GM12878 (cell line): ENCODE data around the gene SYNE4. TPM values are rescaled to one million over a fixed set of nuclear protein-coding genes. Genes with fewer than 3 reads are reported as not detected.
A peak's percentile ranks its signal among the peaks of the same experiment; 100 is the strongest.

Source experiments
- ATAC-seq: fragments of 200-7000 bp; cut with Tn5 transposase; 3 replicates; pipeline ENCODE4 v1.9.1; 2020; ENCODE audit warnings: mild to moderate bottlenecking, moderate library complexity
- BruUV-seq: library from RNA; stranded (reverse); fragments of 400-500 nt; replicated peaks from 2 replicates; lab custom pipeline; 2021; lab: Mats Ljungman, UMichigan
- CTCF ChIA-PET: fragments of 300-600 bp; sonication (Branson Sonifier 250); formaldehyde crosslinking; extraction: SDS; loops from one replicate; lab custom pipeline; 2021; ENCODE audit warnings: inconsistent platforms; lab: Yijun Ruan, JAX
- POLR2A ChIA-PET: fragments of 350-600 bp; formaldehyde crosslinking; extraction: SDS; loops from one replicate; lab custom pipeline; 2021; ENCODE audit warnings: inconsistent platforms; lab: Charles Lee
- RAD21 ChIA-PET: fragments of 300-600 bp; sonication (Branson Sonifier 250); formaldehyde crosslinking; loops from one replicate; lab custom pipeline; 2023; ENCODE audit warnings: antibody characterized with exemption; ENCODE audit not compliant: unreplicated experiment; lab: Charles Lee
- SMC1A ChIA-PET: fragments of 300-600 bp; sonication (Branson Sonifier 250); formaldehyde crosslinking; loops from one replicate; lab custom pipeline; 2023; ENCODE audit not compliant: unreplicated experiment, uncharacterized antibody; lab: Charles Lee
- DNase-seq: peaks from one replicate; pipeline ENCODE4 v3.0.0-alpha.2; 2011; ENCODE audit warnings: low read depth, low spot score
- FAIRE-seq: peaks from 3 replicates; lab custom pipeline; 2011; peaks lifted over from hg19 to GRCh38; lab: Jason Lieb, UNC
- H2AFZ ChIP-seq: 2 replicates; pipeline ENCODE4 v1.6.0; 2011; ENCODE audit warnings: low read depth, low read length, control low read depth; ENCODE audit not compliant: control insufficient read depth
- H3K27ac ChIP-seq: 2 replicates; pipeline ENCODE4 v1.5.1; 2011; ENCODE audit warnings: control low read depth; ENCODE audit not compliant: control insufficient read depth, insufficient read depth
- H3K27me3 ChIP-seq, 2 experiments: replicated peaks in 1 of 2; 2 replicates each; pipeline versions ENCODE4 v1.6.0 to v1.6.1; 2011; ENCODE audit warnings: low read length in 1 of 2; ENCODE audit not compliant: control insufficient read depth in 2 of 2, insufficient read depth in 2 of 2
- H3K36me3 ChIP-seq, 2 experiments: 2 replicates each; pipeline ENCODE4 v1.5.1; 2011; ENCODE audit warnings: low read length in 1 of 2; ENCODE audit not compliant: control insufficient read depth in 2 of 2, insufficient read depth in 2 of 2
- H3K4me1 ChIP-seq: 2 replicates; pipeline ENCODE4 v1.6.1; 2011; ENCODE audit warnings: mild to moderate bottlenecking, low read length, moderate library complexity, mixed read lengths; ENCODE audit not compliant: control insufficient read depth, insufficient read depth
- H3K4me2 ChIP-seq: 2 replicates; pipeline ENCODE4 v1.6.0; 2011; ENCODE audit warnings: control low read depth; ENCODE audit not compliant: control insufficient read depth, insufficient read depth
- H3K4me3 ChIP-seq: fragments of 200-600 bp; sonication (generic); 2 replicates; pipeline ENCODE4 v1.5.1; 2016
- H3K79me2 ChIP-seq: 2 replicates; pipeline ENCODE4 v1.6.0; 2011; ENCODE audit warnings: low read length; ENCODE audit not compliant: control insufficient read depth, insufficient read depth
- H3K9ac ChIP-seq: 2 replicates; pipeline ENCODE4 v1.8.0; 2011; ENCODE audit warnings: low read length, control low read depth, mixed read lengths; ENCODE audit not compliant: control insufficient read depth, insufficient read depth
- H3K9me3 ChIP-seq: replicated peaks from 3 replicates; pipeline ENCODE4 v1.5.1; 2011; ENCODE audit warnings: mild to moderate bottlenecking, low read length; ENCODE audit not compliant: control insufficient read depth, insufficient read depth
- H4K20me1 ChIP-seq: 2 replicates; pipeline ENCODE4 v1.6.0; 2011; ENCODE audit not compliant: control insufficient read depth, insufficient read depth
- EP300 ChIP-seq, 2 experiments: fragments of 150-350 bp in 1 of 2; IDR thresholded peaks; 2 replicates each; pipeline ENCODE4 v1.6.1; 2011 to 2012; ENCODE audit warnings: low read depth in 2 of 2, low read length in 2 of 2, borderline replicate concordance in 1 of 2, improper control_type of control experiment in 1 of 2, inconsistent platforms in 1 of 2; ENCODE audit not compliant: control insufficient read depth in 1 of 2
- KDM1A ChIP-seq: fragments of 200-600 bp; sonication (generic); IDR thresholded peaks from 2 replicates; pipeline ENCODE4 v1.6.1; 2016; ENCODE audit warnings: borderline replicate concordance
- SREBF2 ChIP-seq: IDR thresholded peaks from 2 replicates; pipeline ENCODE4 v1.6.1; 2012; ENCODE audit warnings: mild to moderate bottlenecking, low read length
- WGBS: methylation state at CpG from one replicate; pipeline ENCODE4 v1.1.6; 2016; ENCODE audit warnings: low lambda C conversion rate; ENCODE audit not compliant: insufficient replicate concordance, insufficient coverage; ENCODE audit errors: missing lambda C conversion rate; 5-methylcytosine and 5-hydroxymethylcytosine counted together
- in situ Hi-C: fragments of 300-500 bp; cut with MboI; formaldehyde crosslinking; loops from 9 replicates; pipeline ENCODE4 v1.14.3; 2018; ENCODE audit warnings: mixed read lengths
- intact Hi-C: fragments of 100-400 bp; cut with micrococcal nuclease; formaldehyde crosslinking; loops from one replicate; pipeline ENCODE4 v1.14.2; 2022; ENCODE audit not compliant: unreplicated experiment
- polyA plus RNA-seq, 11 experiments: library from polyadenylated mRNA; depleted of rRNA in 4 of 11; unstranded in 6 of 11; stranded (reverse) in 5 of 11; fragments of >200 nt; fragmentation: Nextera tagmentation in 4 of 11; fragmentation: Illumina TruSeq in 1 of 11; extraction: Ambion mirVana in 4 of 11; extraction: Trizol in 1 of 11; gene quantifications; 1 replicate in 1 of 11; 2 replicates in 10 of 11; pipeline versions ENCODE4 v1.2.1 to v1.2.3, GENCODE V29; 2011 to 2016; ENCODE audit warnings: inconsistent platforms in 2 of 11, missing spikeins in 2 of 11, low read depth in 1 of 11
- total RNA-seq, 4 experiments: library from RNA; depleted of rRNA in 3 of 4; stranded (reverse); fragments of >200 nt in 3 of 4; fragmentation: Illumina TruSeq in 1 of 4; extraction: Trizol in 1 of 4; gene quantifications; 2 replicates each; pipeline versions ENCODE4 v1.2.1 to v1.2.3, GENCODE V29; 2013 to 2021
- TF ChIP-seq, protein P1 (sequence below), 3 experiments: IDR thresholded peaks in 2 of 3; conservative IDR thresholded peaks in 1 of 3; 2 replicates each; pipeline ENCODE4 v1.5.1; 2011; ENCODE audit warnings: low read depth in 3 of 3, low read length in 3 of 3, mild to moderate bottlenecking in 3 of 3, control low read depth in 2 of 3, moderate library complexity in 2 of 3, inconsistent platforms in 1 of 3, mixed read lengths in 1 of 3; ENCODE audit not compliant: control insufficient read depth in 2 of 3, insufficient read depth in 1 of 3; ENCODE audit errors: extremely low read depth in 1 of 3

The SYNE4 gene
- total and polyA plus RNA-seq, 10 of the 15 experiments (the other 5 are each of a cell fraction or from before 2014, with no cell fraction given) = 0.35 to 1.2 (median 0.71) TPM

DNA sequence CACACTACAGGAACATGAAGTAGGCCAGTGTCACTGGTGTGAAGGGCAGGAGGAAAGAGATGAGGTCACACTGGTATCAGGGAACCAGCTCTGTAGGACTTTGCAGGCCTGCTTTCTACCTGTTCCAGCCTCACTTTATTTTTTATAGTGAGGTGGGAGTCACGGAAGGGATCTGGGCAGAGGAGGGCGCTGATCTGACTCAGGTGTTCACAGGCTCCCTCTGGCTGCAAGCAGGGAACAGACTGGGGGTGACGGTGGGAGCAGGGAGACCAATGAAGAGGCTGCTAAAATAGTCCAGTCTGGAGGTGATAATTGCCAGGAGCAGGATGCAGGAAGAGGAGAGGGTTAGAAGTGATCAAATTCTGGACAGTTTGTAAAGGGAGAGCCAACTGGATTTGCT lies 42.6 kb upstream of the SYNE4 start:
- WGBS = 46% methylated on average over 3 of the region's 3 CpGs
- ChIA-PET CTCF (no interaction called here), POLR2A (no interaction called here), SMC1A (no interaction called here), RAD21 (no interaction called here)
- no peaks in the 10 kb centered on the region for H3K27me3 ChIP-seq
- no peak overlapping the region for H2AFZ ChIP-seq
- in situ Hi-C loops = no loop called here
- H3K79me2 ChIP-seq = peaks cover 12% of the 10 kb centered on the region
- TF ChIP-seq EP300 (IDR thresholded peaks at IDR 0.05; ENCODE audit: borderline replicate concordance in 1 of 2, control insufficient read depth in 1 of 2, low read depth in 2 of 2, low read length in 2 of 2) (no peak), KDM1A (no peak), SREBF2 (no peak)
- TF ChIP-seq, protein P1, sequence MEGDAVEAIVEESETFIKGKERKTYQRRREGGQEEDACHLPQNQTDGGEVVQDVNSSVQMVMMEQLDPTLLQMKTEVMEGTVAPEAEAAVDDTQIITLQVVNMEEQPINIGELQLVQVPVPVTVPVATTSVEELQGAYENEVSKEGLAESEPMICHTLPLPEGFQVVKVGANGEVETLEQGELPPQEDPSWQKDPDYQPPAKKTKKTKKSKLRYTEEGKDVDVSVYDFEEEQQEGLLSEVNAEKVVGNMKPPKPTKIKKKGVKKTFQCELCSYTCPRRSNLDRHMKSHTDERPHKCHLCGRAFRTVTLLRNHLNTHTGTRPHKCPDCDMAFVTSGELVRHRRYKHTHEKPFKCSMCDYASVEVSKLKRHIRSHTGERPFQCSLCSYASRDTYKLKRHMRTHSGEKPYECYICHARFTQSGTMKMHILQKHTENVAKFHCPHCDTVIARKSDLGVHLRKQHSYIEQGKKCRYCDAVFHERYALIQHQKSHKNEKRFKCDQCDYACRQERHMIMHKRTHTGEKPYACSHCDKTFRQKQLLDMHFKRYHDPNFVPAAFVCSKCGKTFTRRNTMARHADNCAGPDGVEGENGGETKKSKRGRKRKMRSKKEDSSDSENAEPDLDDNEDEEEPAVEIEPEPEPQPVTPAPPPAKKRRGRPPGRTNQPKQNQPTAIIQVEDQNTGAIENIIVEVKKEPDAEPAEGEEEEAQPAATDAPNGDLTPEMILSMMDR (IDR thresholded peaks at IDR 0.05 in 2 of 3, conservative IDR thresholded peaks at IDR 0.05 in 1 of 3; ENCODE audit: control insufficient read depth in 2 of 3, extremely low read depth in 1 of 3, insufficient read depth in 1 of 3, low read depth in 3 of 3, low read length in 3 of 3) = peak; percentile 19 to 64 (median 46); a peak in 4 of 6 replicates
- no peak for FAIRE-seq
- H3K9ac ChIP-seq = no peak overlapping the region
- H3K4me1 ChIP-seq = peaks cover 1% of the 10 kb centered on the region; the same call in 1 of the 2 replicates
- no peak overlapping the region for H3K4me2 ChIP-seq
- H3K9me3 ChIP-seq = no peaks in the 10 kb centered on the region
- H3K36me3 ChIP-seq = no peaks in the 10 kb centered on the region
- H4K20me1 ChIP-seq = no peaks in the 10 kb centered on the region
- no peak overlapping the region for H3K4me3 ChIP-seq
- no peak for DNase-seq
- intact Hi-C loops = loop anchor here (5.0 kb wide), 2 partner anchors 39 to 54 kb away; partner anchors contain the start of genes ALKBH6 and SDHAF1
- BruUV-seq = no TSS peak
- no peak for ATAC-seq
- no peak overlapping the region for H3K27ac ChIP-seq
